HG03432 (cell line): Measurements from ENCODE around the gene COBL.
"Not testable (repeated sequence)": the region's sequence is repeated elsewhere in the genome, so short reads cannot be mapped to it uniquely, and the experiment has no call there.

Source experiments
- ATAC-seq: cut with Tn5 transposase; IDR thresholded peaks from one replicate; pipeline ENCODE4 v1.9.1; 2021; ENCODE audit warnings: mild to moderate bottlenecking, moderate library complexity; ENCODE audit not compliant: unreplicated experiment

COBL gene

GRCh38 chr7:51013218-51013786, 303.3 kb downstream of the COBL start:
- no peak for ATAC-seq

GRCh38 chr7:51012569-51013217, 303.9 kb downstream of the COBL start:
- ATAC-seq = no peak

GRCh38 chr7:51011710-51012350, 304.8 kb downstream of the COBL start:
- ATAC-seq = no peak

DNA sequence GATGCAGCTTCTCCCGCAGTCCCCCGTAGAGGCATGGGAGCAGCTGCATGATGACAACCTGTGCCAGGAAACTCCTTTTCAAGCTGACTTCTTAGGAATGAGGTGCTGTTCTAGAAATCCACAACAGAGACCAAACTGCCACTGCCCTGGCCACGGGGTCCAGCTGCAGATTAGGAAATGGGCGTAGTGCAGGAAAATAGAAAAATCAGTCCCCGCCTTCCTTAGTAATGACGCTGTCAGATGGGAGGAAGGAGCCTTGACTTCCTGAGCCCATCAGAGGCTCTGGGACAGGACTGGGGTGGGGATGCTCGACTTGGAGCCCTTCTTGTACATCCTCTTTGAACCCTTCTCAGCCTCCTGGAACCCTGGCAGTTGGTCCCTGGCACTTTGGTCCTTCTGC, 306.1 kb downstream of the COBL start:
- no peak for ATAC-seq

- ATAC-seq = no peak
These were observed 306.7 kb downstream of the COBL start for GRCh38 chr7:51009716-51010496.

DNA sequence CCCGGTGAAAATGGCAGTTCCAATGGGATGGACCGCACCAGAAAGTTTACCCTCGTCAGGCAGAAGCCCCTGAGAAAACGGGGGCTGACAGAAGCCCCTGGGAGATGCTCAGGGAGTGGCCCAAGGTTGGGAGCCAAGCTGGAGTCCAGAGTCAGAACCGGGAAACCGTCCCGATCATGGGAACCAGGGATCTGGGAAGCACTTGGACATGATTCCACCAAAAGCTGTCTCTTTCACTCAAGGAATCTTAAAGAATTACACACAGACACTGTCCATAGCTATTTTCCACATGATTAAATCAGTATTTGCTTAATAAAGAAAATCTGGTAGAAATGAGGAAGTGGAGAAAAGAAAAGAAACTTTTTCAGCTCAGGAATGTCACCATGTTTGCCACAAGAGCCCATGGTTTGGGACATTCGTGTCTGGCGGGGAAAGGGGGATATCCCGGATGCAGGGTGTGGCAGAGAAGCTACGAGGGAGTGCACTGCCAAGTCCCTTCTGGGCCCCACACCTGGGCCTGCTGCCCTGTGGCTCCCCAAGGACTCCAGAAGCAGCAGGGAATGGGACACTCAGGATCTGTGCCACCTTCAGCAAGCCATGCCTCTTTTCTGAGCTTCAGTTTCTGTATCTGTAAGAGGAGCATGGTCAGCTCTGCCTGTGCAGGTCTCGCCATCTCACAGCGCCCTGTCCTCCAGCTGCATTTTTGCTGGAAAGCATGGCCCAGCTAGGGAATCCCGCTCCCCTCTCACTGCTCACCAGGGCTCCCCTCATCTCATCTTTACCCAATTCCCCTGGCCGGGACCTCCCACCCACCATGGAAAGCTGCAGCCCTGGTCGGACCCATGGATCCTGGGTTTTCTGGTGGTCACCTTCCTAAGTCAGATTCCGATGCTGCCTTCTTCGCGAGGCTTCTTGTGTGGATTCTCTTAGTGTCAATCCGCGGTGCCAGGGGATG, 308.8 kb downstream of the COBL start:
- no peak for ATAC-seq

DNA sequence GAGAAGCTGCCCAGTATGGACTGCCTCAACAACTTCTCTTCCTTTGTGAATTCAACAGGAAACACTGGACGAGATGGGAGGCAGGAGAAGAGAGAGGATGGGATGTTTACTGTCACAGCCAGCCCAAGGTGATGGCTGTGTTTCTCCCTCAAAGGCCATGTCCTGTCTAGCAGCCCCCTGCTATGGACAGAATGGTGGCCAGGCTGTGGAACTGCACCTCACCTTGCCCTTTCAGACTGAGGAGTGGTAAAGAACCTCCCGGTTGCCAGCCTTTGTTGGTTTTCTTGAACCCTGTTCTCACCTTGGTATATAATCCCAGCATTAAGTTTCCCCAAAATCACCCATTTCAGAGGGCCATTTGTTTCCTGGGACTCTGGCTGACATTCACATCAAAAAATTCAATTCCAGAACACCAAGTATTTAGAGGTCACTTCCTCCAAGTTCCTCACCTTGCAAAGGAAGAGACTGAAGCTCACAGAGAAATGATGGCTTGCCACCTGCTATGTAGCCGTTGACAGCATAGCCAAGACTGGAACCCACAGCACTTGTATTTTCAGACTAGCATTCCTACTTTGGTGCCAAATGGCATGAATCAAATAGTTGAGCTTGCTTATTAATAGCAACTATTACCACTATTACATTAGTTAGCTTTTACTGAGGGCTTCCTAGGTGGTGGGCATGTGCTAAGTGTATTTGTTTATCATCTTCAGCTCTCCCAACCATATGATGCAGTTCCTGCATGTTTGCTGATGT, 309.9 kb downstream of the COBL start:
- no peak for ATAC-seq

GRCh38 chr7:51005074-51005473, 311.5 kb downstream of the COBL start:
- ATAC-seq = no peak

- no peak for ATAC-seq
These were observed 315.7 kb downstream of the COBL start for GRCh38 chr7:51000956-51001355.

DNA sequence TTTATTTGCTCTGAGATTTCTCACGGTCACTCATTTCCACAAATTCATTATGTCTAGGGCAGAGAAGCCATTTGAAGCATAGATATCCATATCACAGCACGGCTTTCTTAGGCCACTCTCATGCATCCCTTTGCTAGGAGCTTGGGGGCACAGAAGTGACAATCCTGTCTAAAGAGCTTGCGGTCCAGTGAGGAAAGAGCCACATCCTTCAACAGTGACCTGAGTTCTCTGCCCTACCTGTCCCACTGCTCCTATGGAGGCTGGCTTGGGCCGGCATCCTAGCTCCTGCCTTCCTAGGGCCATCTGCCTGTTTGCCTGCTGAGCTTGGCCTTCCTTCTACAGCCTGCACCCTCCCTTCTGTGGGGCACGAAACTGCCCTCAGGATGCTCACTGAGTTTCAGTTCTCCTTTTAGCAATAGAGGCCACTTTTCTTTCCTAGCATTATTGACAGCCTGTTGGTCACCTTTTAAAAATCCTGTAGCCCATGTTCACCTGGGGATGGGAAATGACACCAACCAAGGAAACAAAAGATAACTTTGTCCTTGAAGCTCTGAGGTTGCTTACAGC, 321.8 kb downstream of the COBL start:
- no peak for ATAC-seq

- not testable (repeated sequence) for ATAC-seq
These were observed 326.4 kb downstream of the COBL start for GRCh38 chr7:50990214-50990613.

DNA sequence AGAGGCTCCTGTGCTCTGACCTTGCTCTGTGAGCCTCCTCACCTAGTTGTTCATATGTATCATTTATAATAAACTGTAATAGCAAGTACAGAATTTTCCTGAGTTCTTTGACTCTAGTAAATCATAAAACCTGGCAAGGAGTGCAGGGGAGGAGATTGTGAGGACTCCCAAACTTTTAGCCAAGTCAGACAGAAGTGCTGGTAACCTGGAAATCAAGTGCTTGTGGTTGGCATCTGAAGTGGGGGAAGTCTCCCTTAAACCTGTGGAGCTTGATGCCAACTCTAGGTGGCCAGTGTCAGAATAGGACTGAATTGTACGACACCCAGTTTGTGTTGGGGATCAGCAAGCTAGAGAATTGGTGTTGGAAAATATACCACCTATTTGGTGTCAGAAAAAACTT, 327.6 kb downstream of the COBL start:
- no peak for ATAC-seq

GRCh38 chr7:50988465-50988864, 328.1 kb downstream of the COBL start:
- no peak for ATAC-seq

DNA sequence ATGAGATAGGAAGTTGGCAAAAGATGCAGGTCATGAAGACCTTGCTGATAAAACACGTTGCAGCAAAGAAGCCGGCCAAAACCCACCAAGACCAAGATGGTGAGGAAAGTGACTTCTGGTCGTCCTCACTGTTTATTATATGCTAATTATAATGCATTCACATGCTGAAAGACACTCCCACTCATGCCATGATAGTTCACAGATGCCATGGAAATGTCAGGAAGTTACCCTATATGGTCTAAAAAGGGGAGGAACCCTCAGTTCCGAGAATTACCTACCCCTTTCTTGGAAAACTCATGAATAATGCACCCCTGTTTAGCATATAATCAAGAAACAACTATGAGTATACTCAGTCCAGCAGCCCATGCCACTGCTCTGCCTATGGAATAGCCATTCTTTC, 331.5 kb downstream of the COBL start:
- ATAC-seq = no peak

GRCh38 chr7:50983850-50984249, 332.8 kb downstream of the COBL start:
- no peak for ATAC-seq

DNA sequence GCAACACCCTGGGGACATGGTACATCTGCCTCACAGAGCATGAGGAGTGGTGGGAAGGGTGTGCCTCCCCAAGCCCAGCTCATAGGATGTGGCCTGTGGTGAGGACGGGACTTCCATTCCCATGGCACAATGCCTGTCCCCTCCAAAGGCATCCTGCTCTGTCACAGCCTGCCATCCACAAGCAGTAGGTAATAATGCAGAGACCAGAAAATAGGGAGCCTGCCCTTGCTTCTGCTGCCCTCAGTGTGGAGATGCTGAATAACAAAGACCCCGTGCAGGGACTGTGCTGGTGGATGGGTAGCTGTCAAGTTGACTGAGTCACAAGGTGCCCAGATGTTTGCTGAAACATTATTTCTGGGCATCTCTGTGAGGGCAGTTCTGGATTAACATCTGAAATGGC, 334.0 kb downstream of the COBL start:
- ATAC-seq = no peak

GRCh38 chr7:50981743-50982142, 334.9 kb downstream of the COBL start:
- no peak for ATAC-seq

GRCh38 chr7:50980411-50980810, 336.2 kb downstream of the COBL start:
- ATAC-seq = no peak

DNA sequence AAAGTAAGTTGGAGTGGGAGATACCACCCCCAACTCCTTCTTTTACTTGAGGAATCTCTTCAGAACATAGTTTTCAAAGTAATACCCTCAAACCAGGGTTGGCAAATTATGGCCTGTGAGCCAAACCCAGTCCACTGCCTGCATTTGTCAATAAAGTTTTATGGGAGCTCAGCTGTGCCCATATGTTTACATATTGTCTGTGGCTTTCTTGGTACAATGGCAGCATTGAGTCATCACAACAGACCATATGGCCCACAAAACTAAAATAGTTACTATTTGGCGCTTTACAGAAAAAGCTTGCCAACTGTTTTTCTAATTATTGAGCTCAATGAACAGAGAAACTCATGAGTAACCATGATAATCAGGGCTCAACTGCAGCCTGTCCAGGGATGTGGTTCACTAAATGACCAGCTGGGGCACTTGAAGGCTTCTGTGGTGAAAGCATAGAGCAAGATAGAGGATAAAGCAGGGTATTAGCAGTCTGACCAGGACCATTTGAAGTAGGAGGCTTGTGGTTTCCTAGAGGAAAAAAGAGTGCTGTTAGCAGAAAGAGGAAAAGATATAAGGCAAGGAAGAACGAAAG, 337.9 kb downstream of the COBL start:
- ATAC-seq = no peak
